Bone marrow (tissue), 2 donors: ENCODE data around the gene SPAG16.
"Not testable (repeated sequence)": the region's sequence is repeated elsewhere in the genome, so short reads cannot be mapped to it uniquely, and the experiment has no call there.

Experiments
- DNase-seq, 2 donors: peaks; one replicate each; lab custom pipeline; 2025; lab: John Stamatoyannopoulos, UW

SPAG16 gene

GRCh38 chr2:213818436-213818835 is 534.2 kb downstream of the SPAG16 start:
- no peak for DNase-seq

DNA sequence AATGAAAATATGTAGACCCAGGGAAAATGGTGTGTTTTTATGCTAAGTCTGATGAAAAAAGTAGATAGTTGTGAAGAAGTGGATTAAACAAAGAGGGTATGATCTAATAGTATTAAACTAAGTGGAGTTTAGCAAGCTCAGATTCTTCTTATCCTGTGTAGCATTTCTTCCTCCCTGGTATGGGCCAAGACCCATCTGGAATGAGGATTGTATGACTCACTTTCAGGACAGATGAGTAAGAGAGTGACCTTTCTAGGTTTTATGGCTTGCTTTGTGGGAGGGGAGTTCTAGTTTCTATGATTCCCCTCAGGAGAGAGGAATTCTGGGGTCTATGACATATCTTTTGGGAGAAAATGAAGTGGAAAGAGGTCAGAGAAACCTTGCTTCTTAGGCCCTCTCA is 550.1 kb downstream of the SPAG16 start:
- DNase-seq, result no peak

DNA sequence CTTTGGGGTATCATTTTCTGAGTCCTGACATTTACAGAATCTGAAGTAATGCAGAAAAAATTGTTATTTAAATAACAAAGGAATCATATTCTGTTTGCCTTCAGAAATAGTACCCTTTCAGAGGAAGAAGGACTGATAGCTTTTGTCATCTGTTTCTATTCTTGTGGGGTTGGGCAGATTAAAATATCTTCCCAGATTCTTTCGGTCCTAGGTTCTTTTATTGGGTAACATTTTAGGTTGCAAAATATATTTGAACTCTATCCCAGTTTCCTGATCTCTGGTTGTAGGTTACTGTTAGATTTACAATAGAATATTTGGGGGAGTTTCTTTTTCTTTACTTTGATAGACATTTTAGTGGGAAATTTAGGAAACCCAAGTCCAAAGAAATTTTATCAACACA is 550.5 kb downstream of the SPAG16 start:
- no peak for DNase-seq

- DNase-seq, result no peak
Observed at GRCh38 chr2:213846856-213847255, 562.6 kb downstream of the SPAG16 start.

GRCh38 chr2:213847316-213847715 is 563.1 kb downstream of the SPAG16 start:
- no peak for DNase-seq

DNA sequence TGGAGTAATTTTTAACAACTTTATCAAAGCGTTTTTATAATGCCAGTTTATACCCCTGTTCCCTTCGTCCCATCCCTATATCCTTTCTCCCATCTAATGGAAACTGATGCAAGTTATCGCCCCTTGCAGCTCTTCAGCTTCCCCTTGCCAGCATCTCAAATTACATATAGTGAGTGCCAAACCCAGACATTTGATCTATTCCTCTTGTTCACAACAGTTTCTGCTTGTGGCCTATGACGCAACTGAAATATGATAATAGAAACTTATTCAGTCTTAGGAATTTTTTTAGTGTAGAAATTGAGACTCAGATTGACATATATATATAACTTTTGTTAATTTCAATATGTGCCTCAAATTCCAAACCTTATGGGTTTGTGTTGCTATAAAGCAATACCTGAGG is 564.4 kb downstream of the SPAG16 start:
- no peak for DNase-seq

GRCh38 chr2:213861638-213862037 is 577.4 kb downstream of the SPAG16 start:
- no peak for DNase-seq

- no peak for DNase-seq
Observed at GRCh38 chr2:213862407-213863076, 578.3 kb downstream of the SPAG16 start.

DNA sequence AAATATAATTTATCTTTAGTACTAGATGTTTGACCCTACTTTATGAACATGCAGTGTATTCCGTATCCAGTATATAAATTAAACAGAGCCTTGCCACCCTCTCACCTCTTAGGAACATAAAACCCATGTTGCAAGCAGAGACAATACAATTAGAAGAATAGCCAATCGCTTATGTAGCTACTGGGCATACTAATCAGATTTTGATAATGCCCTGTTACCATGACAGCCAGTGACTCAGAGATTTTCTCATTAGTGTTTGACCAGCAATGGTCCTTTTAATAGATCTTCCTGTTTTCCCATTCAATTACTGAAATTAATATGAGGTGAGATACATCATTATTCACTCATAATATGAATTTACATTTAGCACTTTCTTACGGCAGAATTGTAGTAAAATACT is 579.3 kb downstream of the SPAG16 start:
- DNase-seq, result no peak

DNA sequence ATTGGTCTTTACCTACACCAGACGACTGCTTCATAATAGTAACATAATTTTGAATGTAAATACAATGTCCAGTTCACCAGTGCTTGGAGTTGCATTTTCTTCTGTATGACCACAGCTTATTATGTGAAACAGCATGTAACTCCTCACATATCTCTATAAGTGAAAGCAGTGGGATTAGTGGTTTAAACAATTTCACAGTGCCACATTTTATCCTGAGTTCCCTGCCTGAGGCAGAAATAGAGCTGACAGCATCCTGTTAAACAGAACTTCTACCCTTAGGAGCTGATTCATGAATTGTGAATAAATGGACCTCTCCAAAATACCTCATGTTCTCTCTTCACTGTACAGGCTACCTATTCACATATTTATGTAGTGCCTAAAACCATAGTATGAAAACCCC is 584.3 kb downstream of the SPAG16 start:
- no peak for DNase-seq

DNA sequence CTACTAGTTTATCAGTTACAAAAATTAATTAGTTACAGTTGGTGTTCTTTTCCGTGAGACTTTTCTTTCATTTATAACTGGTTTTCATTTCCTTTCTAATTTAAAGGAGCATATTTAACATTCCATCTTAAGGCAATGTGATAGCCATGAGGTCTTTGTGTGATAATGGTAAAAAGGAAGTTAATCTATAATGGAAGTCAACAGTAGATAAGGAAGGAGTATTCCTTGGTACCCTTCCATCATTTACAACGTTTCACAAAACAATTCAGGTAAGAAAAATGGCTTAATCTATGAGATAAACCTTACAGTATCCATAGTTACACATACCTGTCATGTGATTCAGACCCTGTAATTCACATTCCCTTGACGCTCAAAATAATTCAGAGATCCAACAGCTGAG is 601.2 kb downstream of the SPAG16 start:
- DNase-seq, result no peak

DNA sequence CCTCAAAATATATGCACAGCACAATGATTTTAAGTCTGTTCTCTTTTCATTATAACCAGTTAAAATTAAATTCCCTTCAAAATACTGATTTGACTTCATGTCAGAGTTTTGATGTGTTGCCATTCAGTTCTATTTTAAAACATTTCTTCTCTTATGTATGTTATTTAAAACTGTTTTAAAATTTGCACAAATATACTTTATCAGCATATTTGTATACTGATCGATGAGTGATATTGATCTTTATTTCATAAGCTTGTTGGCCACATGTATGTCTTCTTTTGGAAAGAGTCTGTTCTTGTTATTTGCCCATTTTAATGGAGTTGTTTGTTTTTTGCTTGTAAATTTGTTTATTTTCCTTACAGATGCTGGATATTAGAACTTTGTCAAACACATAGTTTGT is 630.2 kb downstream of the SPAG16 start:
- no peak for DNase-seq

GRCh38 chr2:213920014-213920413 is 635.8 kb downstream of the SPAG16 start:
- DNase-seq, result no peak

DNA sequence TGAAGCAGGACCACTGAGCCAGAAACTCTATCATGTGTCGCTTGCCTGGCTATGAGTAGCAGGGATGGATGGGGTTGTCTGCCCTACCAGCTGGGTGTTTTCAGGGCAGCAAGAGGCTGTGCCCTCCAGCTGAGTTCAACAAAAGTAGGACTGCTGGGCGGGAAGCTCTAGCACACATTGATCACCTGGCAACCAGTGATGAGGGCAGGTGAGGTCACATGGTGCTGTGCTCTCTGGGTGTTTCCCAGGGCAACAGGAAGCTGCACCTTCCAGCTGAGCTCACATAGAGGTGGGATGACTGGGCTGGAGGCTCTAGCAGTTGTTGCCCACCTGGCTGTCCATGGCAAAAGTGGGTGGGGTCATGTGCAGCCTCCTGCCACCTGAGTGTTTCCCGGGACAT is 639.3 kb downstream of the SPAG16 start:
- no peak for DNase-seq

DNA sequence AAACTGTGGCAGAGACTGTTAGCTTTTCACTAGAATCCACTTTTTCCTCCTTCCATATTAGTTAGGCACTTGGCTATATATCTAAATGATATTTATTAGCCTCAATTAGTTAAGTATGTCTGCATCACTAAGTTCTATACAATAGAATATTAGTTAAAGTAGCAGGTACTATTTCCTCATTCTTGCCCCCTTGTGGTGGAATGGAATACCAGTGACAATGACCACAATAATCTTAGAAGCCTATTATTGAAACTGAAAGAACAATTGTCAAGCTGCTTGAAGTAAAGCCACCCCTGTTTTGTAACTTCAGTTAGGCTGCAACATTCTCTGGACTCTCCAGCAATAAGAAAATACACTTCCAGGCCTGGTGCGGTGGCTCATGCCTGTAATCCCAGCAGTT is 650.3 kb downstream of the SPAG16 start:
- no peak for DNase-seq

DNA sequence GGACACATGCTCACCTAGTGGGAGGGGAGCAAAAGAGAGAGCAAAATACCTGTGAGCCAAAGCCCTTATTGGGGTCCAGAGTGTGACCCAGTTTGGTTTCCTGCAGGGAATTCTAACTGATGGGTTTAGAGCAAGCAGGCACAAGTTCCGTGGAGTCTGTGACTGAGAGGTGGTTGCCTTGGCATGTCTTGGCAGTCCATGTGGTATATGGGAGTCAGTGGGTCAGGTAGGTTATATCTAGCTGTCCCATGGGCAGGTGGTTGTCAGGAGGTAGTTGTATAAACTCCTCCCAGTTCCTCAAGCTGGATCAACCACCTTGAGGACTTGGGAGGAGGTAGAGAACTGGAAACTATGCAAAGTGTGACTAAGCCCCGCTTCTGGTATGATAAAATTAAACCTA is 673.8 kb downstream of the SPAG16 start:
- DNase-seq, result no peak

DNA sequence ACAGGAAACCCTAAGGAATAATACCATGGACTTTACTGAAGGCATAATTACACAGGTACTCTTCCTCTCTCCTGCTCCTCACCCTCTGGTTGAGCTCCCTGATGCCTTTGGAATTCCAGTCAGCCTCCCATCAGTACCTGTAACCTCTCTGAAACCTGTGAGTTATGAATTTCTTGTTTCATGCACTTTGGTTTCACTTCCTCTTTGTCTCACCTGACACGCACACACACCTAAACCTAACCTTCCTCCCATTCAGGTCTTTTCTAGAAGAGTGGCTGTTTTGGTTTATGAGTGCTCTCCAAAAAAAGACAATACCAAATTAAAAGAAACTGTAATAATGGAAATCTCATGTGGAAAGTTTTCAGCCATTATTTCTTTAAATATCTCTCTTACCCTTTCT is 675.3 kb downstream of the SPAG16 start:
- no peak for DNase-seq

- no peak for DNase-seq
Observed at GRCh38 chr2:213971536-213971935, 687.3 kb downstream of the SPAG16 start.

DNA sequence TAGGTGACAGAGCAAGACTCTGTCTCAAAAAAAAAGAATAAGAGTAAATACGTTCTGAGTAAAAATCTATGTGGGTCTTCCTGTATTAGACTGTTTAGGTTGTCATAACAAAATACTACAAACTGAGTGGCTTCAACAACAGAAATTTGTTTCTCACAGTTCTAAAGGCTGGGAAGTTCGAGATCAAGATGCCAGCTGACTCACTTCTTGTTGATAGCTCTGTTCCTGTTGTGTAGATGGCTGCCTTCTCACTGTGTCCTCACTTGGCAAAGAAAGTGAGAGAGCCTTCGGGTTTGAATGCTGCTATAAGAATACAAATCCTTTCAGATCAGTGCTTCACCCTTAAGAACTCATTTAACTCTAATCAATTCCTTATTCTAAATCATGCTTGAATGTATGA is 696.6 kb downstream of the SPAG16 start:
- no peak for DNase-seq

- DNase-seq, result no peak
Observed at GRCh38 chr2:213989207-213989606, 704.9 kb downstream of the SPAG16 start.

- DNase-seq, result no peak
Observed at GRCh38 chr2:213991453-213992108, 707.3 kb downstream of the SPAG16 start.

- DNase-seq, result no peak
Observed at GRCh38 chr2:213995400-213996105, 711.3 kb downstream of the SPAG16 start.

- DNase-seq, result not testable (repeated sequence)
Observed at GRCh38 chr2:213998976-213999375, 714.7 kb downstream of the SPAG16 start.
